NCI-H748 treated with DMSO at 0.1 percent for 48 hours (cell line): ENCODE data around the gene SEC22C.

Experiments
- DNase-seq: peaks from one replicate; lab custom pipeline; 2025; lab: John Stamatoyannopoulos, UW

The SEC22C gene

DNA sequence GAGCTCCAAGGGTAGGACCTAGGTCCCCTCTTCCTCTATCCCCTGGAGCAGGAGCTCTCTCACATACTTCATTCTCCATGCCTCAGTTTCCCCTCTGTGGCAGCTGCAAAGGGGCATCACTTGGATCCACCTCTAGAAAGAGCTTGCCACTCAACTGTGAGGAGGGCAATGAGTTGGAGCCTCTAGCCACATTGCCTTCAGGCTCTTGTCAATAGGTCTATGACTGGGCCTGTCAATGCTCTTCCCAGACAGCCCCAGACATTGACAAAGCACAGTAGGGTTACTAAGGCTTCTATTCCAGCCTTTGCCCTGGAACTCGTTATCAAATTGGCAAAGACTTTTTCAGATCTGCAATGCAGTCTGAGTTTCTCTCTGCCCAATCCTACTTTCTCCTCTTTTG, 83.7 kb downstream of the SEC22C start:
- no peak for DNase-seq
